Measurements from ENCODE around the gene PREX1.

DNA sequence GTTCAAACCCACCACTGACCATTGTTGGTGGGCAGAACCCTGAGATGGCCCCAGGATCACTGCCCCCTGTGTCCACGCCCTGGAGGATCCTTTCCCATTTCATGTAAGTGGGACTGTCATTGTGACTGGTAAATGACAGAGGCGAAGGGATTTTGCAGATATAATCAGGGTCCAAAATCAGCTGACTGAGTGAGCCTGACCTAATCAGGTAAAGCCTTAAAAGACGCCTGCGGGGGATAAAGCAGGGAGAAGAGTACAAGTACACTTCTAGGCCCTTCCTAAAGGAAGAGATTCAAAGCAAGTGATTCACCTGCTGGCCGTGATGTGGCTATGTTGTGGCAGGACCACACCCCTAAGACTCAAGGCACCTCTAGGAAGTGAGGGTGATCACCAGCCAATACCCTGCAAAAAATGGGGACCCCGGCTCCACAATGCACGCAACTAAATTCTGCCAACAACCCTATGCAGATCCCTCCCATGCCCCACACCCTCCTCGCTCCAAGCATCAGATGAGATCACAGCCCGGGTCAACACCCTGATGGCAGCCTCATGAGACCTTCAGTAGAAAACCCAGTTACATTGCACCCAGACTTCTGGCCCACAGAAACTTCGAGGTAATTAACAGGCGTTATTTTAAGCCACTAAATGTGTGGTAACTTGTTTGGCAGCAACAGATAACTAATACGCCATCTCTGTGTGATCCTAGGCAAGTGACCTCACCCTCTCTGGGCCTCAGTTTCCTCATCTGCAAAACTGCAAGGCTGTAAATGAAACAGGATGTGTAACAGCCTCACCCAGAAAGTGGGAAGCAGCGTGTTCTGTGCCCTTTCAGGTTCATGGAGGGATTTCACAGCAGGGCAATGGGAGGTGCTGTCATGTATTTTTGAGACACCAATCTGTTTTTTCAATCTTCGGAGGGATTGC, 11.3 kb downstream of the PREX1 start:
- TF ChIP-seq, protein P1, sequence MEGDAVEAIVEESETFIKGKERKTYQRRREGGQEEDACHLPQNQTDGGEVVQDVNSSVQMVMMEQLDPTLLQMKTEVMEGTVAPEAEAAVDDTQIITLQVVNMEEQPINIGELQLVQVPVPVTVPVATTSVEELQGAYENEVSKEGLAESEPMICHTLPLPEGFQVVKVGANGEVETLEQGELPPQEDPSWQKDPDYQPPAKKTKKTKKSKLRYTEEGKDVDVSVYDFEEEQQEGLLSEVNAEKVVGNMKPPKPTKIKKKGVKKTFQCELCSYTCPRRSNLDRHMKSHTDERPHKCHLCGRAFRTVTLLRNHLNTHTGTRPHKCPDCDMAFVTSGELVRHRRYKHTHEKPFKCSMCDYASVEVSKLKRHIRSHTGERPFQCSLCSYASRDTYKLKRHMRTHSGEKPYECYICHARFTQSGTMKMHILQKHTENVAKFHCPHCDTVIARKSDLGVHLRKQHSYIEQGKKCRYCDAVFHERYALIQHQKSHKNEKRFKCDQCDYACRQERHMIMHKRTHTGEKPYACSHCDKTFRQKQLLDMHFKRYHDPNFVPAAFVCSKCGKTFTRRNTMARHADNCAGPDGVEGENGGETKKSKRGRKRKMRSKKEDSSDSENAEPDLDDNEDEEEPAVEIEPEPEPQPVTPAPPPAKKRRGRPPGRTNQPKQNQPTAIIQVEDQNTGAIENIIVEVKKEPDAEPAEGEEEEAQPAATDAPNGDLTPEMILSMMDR (IDR thresholded peaks at IDR 0.05): no peak
- TF ChIP-seq POLR2A (IDR thresholded peaks at IDR 0.05) (no peak), POLR2AphosphoS5 (IDR thresholded peaks at IDR 0.05) (no peak)
